Psoas muscle (tissue), 8 donors: ENCODE results near the gene RAPGEF5. TPM values are rescaled to one million over a fixed set of nuclear protein-coding genes. Genes with fewer than 3 reads are reported as not detected.

Experiments used
- ATAC-seq, 4 donors: fragments of 200-7000 bp; cut with Tn5 transposase; one replicate each; pipeline ENCODE4 v1.9.1; 2020; ENCODE audit warnings: moderate library complexity in 3 of 4, mild to moderate bottlenecking in 2 of 4
- DNase-seq, 2 donors: peaks; one replicate each; pipeline ENCODE4 v3.0.0-alpha.2; 2020
- H3K27ac ChIP-seq: fragments of 200-600 bp; one replicate; pipeline ENCODE4 v1.8.0; 2022
- H3K27me3 ChIP-seq, 3 donors: fragments of 200-600 bp in 1 of 3; one replicate each; pipeline versions ENCODE4 v1.6.1 to v1.8.0; 2013 to 2022; ENCODE audit warnings: low read length in 2 of 3, mild to moderate bottlenecking in 2 of 3, moderate library complexity in 1 of 3; ENCODE audit not compliant: insufficient read depth in 3 of 3
- H3K36me3 ChIP-seq, 2 donors: fragments of 200-600 bp in 1 of 2; one replicate each; pipeline versions ENCODE4 v1.6.1 to v1.8.0; 2013 to 2022; ENCODE audit warnings: low read depth in 1 of 2, mild to moderate bottlenecking in 1 of 2, moderate library complexity in 1 of 2; ENCODE audit not compliant: insufficient read depth in 1 of 2
- H3K4me1 ChIP-seq: fragments of 200-600 bp; one replicate; pipeline ENCODE4 v1.8.0; 2022
- H3K4me3 ChIP-seq: fragments of 200-600 bp; one replicate; pipeline ENCODE4 v1.8.0; 2022; ENCODE audit warnings: mild to moderate bottlenecking
- H3K9me3 ChIP-seq: fragments of 200-600 bp; one replicate; pipeline ENCODE4 v1.8.0; 2022
- WGBS, 3 donors: extraction: QIAGEN DNeasy Blood & Tissue Kit; methylation state at CpG; one replicate each; pipeline versions ENCODE4 v1.1.6 to v1.1.7; 2013; 5-methylcytosine and 5-hydroxymethylcytosine counted together
- intact Hi-C, 2 donors: fragments of 100-400 bp; cut with DNase I; formaldehyde crosslinking; loops; one replicate each; pipeline versions ENCODE4 v1.11.0 to v1.14.2; 2022
- polyA plus RNA-seq, 3 donors: library from polyadenylated mRNA; stranded (reverse); fragments of 200-250 nt; gene quantifications; one replicate each; pipeline ENCODE4 v1.2.3, GENCODE V29; 2013
- total RNA-seq, 4 donors: library from RNA; stranded (reverse); fragmentation: NEBNext Ultra II Directional in 2 of 4; extraction: Animal tissue kit (Norgen Biotek cat#: 25700) in 2 of 4; gene quantifications; one replicate each; pipeline versions ENCODE4 v1.2.1 to v1.2.4, GENCODE V29; 2021 to 2023
- TF ChIP-seq, protein P1 (sequence below): fragments of 200-600 bp; IDR thresholded peaks from one replicate; pipeline ENCODE4 v1.8.0; 2022; ENCODE audit warnings: antibody characterized with exemption
- donor health status: healthy with polysubstance abuse.
- donor health status: DM: no; HTN: no; CAD: no; lungs with moderate emphysema.
- donor health status: Bipolar disorder and iron deficiency.
- donor health status: healthy.
- donor health status: DM: yes; HTN: yes; CAD: no.
- donor health status: DM: no; HTN: no; CAD: no.
- donor health status: DM: no; HTN: no; CAD: no.
- donor health status: DM: yes; HTN: yes; CAD: no.

RAPGEF5 gene
- total and polyA plus RNA-seq, 7 donors: 2.6 to 10.8 (median 5.5) TPM

- H3K4me3 ChIP-seq: no peak overlapping the region
- 88 to 95% (median 94%) methylated on average over 4 of the region's 4 CpGs for WGBS, 3 donors
- no peaks in the 10 kb centered on the region for H3K9me3 ChIP-seq
- no peak overlapping the region for H3K27ac ChIP-seq
- no peaks in the 10 kb centered on the region for H3K27me3 ChIP-seq
- no peaks in the 10 kb centered on the region for H3K36me3 ChIP-seq
- intact Hi-C loops: no loop called here
- no peaks in the 10 kb centered on the region for H3K4me1 ChIP-seq
- DNase-seq: no peak
- TF ChIP-seq, protein P1, sequence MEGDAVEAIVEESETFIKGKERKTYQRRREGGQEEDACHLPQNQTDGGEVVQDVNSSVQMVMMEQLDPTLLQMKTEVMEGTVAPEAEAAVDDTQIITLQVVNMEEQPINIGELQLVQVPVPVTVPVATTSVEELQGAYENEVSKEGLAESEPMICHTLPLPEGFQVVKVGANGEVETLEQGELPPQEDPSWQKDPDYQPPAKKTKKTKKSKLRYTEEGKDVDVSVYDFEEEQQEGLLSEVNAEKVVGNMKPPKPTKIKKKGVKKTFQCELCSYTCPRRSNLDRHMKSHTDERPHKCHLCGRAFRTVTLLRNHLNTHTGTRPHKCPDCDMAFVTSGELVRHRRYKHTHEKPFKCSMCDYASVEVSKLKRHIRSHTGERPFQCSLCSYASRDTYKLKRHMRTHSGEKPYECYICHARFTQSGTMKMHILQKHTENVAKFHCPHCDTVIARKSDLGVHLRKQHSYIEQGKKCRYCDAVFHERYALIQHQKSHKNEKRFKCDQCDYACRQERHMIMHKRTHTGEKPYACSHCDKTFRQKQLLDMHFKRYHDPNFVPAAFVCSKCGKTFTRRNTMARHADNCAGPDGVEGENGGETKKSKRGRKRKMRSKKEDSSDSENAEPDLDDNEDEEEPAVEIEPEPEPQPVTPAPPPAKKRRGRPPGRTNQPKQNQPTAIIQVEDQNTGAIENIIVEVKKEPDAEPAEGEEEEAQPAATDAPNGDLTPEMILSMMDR: no peak
- ATAC-seq: no peak
Observed at GRCh38 chr7:22262538-22262937, 94.4 kb downstream of the RAPGEF5 start.

DNA sequence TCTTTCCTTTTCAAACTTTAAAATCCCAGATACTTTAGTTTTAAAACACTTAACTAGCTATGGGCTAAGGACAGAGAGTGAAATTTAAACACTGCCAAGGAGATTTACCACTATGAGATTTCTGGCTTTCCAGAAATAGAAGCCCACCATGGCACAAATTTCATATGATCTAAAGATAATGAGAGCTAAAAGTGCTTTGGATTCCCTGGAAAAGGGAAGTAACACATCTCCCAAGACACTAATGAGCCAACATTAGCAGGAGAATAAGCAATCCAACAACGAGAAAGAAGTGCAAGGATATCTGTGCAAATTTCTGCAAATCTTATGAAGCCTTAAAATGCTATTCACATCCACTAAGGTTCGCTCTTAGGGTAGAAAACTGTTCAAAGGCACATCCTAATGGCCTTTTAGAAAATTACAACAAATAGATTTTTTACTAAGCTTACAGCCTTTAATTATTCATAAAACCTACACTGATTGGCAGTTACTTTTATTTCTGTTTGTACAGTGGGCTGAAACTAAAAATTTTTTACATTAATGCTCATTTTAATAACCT is 100.3 kb downstream of the RAPGEF5 start:
- ATAC-seq (no peak), DNase-seq (no peak)
- no peaks in the 10 kb centered on the region for H3K4me1 ChIP-seq
- no peaks in the 10 kb centered on the region for H3K27me3 ChIP-seq
- TF ChIP-seq, protein P1: peak; percentile 6
- H3K27ac ChIP-seq: no peak overlapping the region
- H3K4me3 ChIP-seq: no peak overlapping the region
- intact Hi-C loops: no loop called here
- no peaks in the 10 kb centered on the region for H3K36me3 ChIP-seq
- no peaks in the 10 kb centered on the region for H3K9me3 ChIP-seq
- WGBS, 3 donors: 58 to 66% (median 61%) methylated on average over 2 of the region's 2 CpGs

GRCh38 chr7:22255834-22256233 is 101.1 kb downstream of the RAPGEF5 start:
- Histone ChIP-seq H3K27ac (no peak overlapping the region), H3K9me3 (no peaks in the 10 kb centered on the region), H3K4me1 (no peaks in the 10 kb centered on the region), H3K27me3 (no peaks in the 10 kb centered on the region), H3K4me3 (no peak overlapping the region), H3K36me3 (no peaks in the 10 kb centered on the region)
- WGBS, 3 donors: 32 to 61% (median 56%) methylated on average over 1 of the region's 1 CpG
- intact Hi-C loops: no loop called here
- DNase-seq (no peak), ATAC-seq (no peak)
- TF ChIP-seq, protein P1: no peak

DNA sequence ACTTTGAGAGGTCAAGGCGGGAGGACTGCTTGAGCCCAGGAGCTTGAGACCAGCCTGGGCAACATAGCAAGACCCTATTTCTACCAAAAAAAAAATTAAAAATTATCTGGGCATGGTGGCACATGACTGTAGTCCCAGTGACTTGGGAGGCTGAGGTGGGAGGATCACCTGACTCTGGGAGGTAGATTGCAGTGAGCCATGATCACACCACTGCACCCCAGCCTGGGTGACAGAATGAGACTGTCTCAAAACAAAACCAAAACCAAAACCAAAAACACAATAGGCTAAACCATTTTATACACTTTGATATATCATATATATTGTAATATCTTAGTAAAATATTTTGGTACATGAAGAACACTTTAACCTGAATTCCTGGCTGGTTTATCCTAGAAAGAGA is 101.6 kb downstream of the RAPGEF5 start:
- intact Hi-C loops: no loop called here
- ATAC-seq: no peak
- TF ChIP-seq, protein P1: no peak

DNA sequence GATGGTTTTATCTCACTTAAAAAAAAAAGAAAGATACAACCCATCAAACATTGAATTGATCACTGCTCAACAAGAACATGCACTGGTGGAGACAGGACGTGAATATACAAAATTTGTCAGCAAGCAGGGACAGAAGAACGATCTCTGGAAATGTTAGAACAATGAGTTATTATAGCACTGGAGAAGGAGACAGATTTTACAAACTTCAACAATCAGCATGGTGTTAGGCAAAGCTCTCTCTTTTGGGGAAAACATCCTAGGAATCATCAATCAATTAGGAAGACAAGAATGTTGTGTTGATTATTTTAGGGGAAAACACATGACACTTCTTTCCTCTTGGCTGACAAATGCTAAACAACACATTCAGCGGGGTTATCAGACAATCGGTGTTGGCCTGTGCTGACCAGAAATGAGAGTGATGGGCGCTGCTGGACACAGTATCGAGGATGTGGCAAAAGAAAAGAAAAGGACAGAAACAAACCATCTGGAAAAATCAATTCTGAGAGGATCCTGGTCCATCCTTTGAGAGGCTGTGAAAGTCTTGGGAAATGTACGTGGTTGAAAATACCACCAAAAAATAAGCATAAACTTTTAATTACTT is 103.9 kb downstream of the RAPGEF5 start:
- Histone ChIP-seq H3K36me3 (no peaks in the 10 kb centered on the region), H3K27me3 (no peaks in the 10 kb centered on the region), H3K4me1 (no peaks in the 10 kb centered on the region), H3K27ac (no peak overlapping the region), H3K9me3 (no peaks in the 10 kb centered on the region), H3K4me3 (no peak overlapping the region)
- WGBS, 3 donors: 45 to 52% (median 48%) methylated on average over 7 of the region's 7 CpGs
- intact Hi-C loops: no loop called here
- no peak for ATAC-seq
- DNase-seq: no peak
- TF ChIP-seq, protein P1: no peak

More for the DNA sequence above, 101.6 kb downstream of the RAPGEF5 start:
- DNase-seq: no peak
- 95 to 98% (median 95%) methylated on average over 1 of the region's 1 CpG for WGBS, 3 donors
- Histone ChIP-seq H3K9me3 (no peaks in the 10 kb centered on the region), H3K27ac (no peak overlapping the region), H3K4me1 (no peaks in the 10 kb centered on the region), H3K27me3 (no peaks in the 10 kb centered on the region), H3K4me3 (no peak overlapping the region), H3K36me3 (no peaks in the 10 kb centered on the region)
